ENCODE data around the gene UBAC1. TPM values are rescaled to one million over a fixed set of nuclear protein-coding genes. Genes with fewer than 3 reads are reported as not detected.

Gene UBAC1
- total RNA-seq, 1 donor from 2014 or later = 107 TPM

GRCh38 chr9:135884328-135885035 is 76.7 kb downstream of the UBAC1 start:
- intact Hi-C loops (cut with DNase I) = no loop called here
- no peak for ATAC-seq (ENCODE audit: poor library complexity)
- no peak for DNase-seq

- ATAC-seq (ENCODE audit: poor library complexity) = no peak
Observed at GRCh38 chr9:135883410-135884089, 77.6 kb downstream of the UBAC1 start.

More at GRCh38 chr9:135883410-135884089, 77.6 kb downstream of the UBAC1 start:
- DNase-seq = no peak
- intact Hi-C loops (cut with DNase I) = no loop called here

Other genes starting within 250 kb of the UBAC1 start
- 18.3 TPM for gene CAMSAP1, start 53.8 kb downstream of the UBAC1 start, total RNA-seq
- gene NACC2, start 133.9 kb upstream of the UBAC1 start, total RNA-seq = 30.8 TPM
- gene TMEM250, start 157.5 kb upstream of the UBAC1 start, total RNA-seq = 16.4 TPM
- not detected for gene LHX3, start 243.8 kb upstream of the UBAC1 start, total RNA-seq